ENCODE results near the gene AOPEP. TPM values are rescaled to one million over a fixed set of nuclear protein-coding genes. Genes with fewer than 3 reads are reported as not detected.

The AOPEP gene
- polyA plus RNA-seq, 2 of the 4 experiments (the other 2 are of a cell fraction) = 226 to 266 TPM

- TF ChIP-seq HEYL (CRISPR knock-in tag; IDR thresholded peaks at IDR 0.05) (no peak), PBX3 (IDR thresholded peaks at IDR 0.05) (no peak), TFCP2L1 (CRISPR knock-in tag; IDR thresholded peaks at IDR 0.05) (no peak), RAD21 (conservative IDR thresholded peaks at IDR 0.05 in 1 of 2, IDR thresholded peaks at IDR 0.05 in 1 of 2) (no peak)
Measured at GRCh38 chr9:94927048-94927761, 200.7 kb downstream of the AOPEP start (continued).

- Histone ChIP-seq H3K9me3 (no peaks in the 10 kb centered on the region), H3K4me2 (no peak overlapping the region), H3K27ac (peak overlapping the region; percentile 21 to 97; a peak in 4 of 6 replicates), H3K4me1 (peaks cover 59% of the 10 kb centered on the region), H3K4me3 (no peak overlapping the region)
- ChIA-PET POLR2A (no interaction called here), CTCF (interaction anchor here (0.6 to 1.5 kb wide), 3 partner anchors 46 to 247 kb away, joined by 3 to 5 read pairs (median 3); no protein-coding TSS in a partner anchor)
- no peak for FAIRE-seq
- ATAC-seq = no peak
- DNase-seq (ENCODE audit: low read depth in 1 of 2, low spot score in 1 of 2) = no peak
- 95% methylated on average over 21 of the region's 21 CpGs for WGBS (ENCODE audit: missing lambda C conversion rate)
- TF ChIP-seq CEBPB (IDR thresholded peaks at IDR 0.05) (no peak), MYC (IDR thresholded peaks at IDR 0.05; ENCODE audit: borderline replicate concordance, low read length) (no peak), HOXB13 (CRISPR knock-in tag; IDR thresholded peaks at IDR 0.05; ENCODE audit: low read depth) (no peak), E2F6 (IDR thresholded peaks at IDR 0.05; ENCODE audit: borderline replicate concordance, low read depth) (no peak), SREBF2 (IDR thresholded peaks at IDR 0.05) (no peak), RCOR1 (IDR thresholded peaks at IDR 0.05; ENCODE audit: low read depth, low read length) (no peak), EHF (CRISPR knock-in tag; IDR thresholded peaks at IDR 0.05) (no peak), FOSL2 (IDR thresholded peaks at IDR 0.05) (no peak), FOSL2 (CRISPR knock-in tag; IDR thresholded peaks at IDR 0.05) (no peak), KDM5A (IDR thresholded peaks at IDR 0.05) (no peak), MAZ (IDR thresholded peaks at IDR 0.05; ENCODE audit: borderline replicate concordance, low read depth, low read length) (no peak), HDAC2 (IDR thresholded peaks at IDR 0.05) (no peak), ZSCAN20 (CRISPR knock-in tag; IDR thresholded peaks at IDR 0.05) (no peak), CBX8 (IDR thresholded peaks at IDR 0.05) (no peak), RARB (CRISPR knock-in tag; IDR thresholded peaks at IDR 0.05) (no peak), NPAS2 (CRISPR knock-in tag; IDR thresholded peaks at IDR 0.05; ENCODE audit: borderline replicate concordance) (no peak), NFE2L2 (conservative IDR thresholded peaks at IDR 0.05; ENCODE audit: low read length) (no peak), CHD2 (IDR thresholded peaks at IDR 0.05; ENCODE audit: low read length, partially characterized antibody) (no peak)
- TF ChIP-seq, protein P1, sequence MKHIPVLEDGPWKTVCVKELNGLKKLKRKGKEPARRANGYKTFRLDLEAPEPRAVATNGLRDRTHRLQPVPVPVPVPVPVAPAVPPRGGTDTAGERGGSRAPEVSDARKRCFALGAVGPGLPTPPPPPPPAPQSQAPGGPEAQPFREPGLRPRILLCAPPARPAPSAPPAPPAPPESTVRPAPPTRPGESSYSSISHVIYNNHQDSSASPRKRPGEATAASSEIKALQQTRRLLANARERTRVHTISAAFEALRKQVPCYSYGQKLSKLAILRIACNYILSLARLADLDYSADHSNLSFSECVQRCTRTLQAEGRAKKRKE (CRISPR knock-in tag; IDR thresholded peaks at IDR 0.05; ENCODE audit: low read depth) = no peak
- TF ChIP-seq, protein P2, sequence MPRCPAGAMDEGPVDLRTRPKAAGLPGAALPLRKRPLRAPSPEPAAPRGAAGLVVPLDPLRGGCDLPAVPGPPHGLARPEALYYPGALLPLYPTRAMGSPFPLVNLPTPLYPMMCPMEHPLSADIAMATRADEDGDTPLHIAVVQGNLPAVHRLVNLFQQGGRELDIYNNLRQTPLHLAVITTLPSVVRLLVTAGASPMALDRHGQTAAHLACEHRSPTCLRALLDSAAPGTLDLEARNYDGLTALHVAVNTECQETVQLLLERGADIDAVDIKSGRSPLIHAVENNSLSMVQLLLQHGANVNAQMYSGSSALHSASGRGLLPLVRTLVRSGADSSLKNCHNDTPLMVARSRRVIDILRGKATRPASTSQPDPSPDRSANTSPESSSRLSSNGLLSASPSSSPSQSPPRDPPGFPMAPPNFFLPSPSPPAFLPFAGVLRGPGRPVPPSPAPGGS (IDR thresholded peaks at IDR 0.05) = no peak
Measured at GRCh38 chr9:94927762-94928670, 201.5 kb downstream of the AOPEP start.
